GM12872 (cell line): ENCODE measurements around the gene VAMP5.
A peak's percentile ranks its signal among the peaks of the same experiment; 100 is the strongest.

ENCODE experiments used
- TF ChIP-seq, protein P1 (sequence below): IDR thresholded peaks from 3 replicates; pipeline ENCODE4 v1.5.1; 2011; ENCODE audit warnings: low read depth, mild to moderate bottlenecking, low read length, moderate library complexity; ENCODE audit not compliant: insufficient read depth

VAMP5 gene

DNA sequence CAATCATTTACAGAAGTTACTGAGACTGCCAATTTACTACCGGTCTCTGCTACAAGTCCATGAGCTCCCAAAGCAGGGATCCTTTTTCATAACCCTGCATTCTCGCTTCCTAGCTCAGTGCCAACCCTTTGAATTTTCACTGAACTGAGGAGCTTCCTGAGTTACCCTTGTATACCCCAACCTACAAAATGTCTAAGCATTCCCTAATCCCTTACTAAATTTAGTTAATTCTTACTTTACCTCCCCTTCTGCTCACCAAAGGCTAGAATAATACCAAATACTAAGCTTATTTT is 35.7 kb upstream of the VAMP5 start:
- TF ChIP-seq, protein P1, sequence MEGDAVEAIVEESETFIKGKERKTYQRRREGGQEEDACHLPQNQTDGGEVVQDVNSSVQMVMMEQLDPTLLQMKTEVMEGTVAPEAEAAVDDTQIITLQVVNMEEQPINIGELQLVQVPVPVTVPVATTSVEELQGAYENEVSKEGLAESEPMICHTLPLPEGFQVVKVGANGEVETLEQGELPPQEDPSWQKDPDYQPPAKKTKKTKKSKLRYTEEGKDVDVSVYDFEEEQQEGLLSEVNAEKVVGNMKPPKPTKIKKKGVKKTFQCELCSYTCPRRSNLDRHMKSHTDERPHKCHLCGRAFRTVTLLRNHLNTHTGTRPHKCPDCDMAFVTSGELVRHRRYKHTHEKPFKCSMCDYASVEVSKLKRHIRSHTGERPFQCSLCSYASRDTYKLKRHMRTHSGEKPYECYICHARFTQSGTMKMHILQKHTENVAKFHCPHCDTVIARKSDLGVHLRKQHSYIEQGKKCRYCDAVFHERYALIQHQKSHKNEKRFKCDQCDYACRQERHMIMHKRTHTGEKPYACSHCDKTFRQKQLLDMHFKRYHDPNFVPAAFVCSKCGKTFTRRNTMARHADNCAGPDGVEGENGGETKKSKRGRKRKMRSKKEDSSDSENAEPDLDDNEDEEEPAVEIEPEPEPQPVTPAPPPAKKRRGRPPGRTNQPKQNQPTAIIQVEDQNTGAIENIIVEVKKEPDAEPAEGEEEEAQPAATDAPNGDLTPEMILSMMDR = no peak

DNA sequence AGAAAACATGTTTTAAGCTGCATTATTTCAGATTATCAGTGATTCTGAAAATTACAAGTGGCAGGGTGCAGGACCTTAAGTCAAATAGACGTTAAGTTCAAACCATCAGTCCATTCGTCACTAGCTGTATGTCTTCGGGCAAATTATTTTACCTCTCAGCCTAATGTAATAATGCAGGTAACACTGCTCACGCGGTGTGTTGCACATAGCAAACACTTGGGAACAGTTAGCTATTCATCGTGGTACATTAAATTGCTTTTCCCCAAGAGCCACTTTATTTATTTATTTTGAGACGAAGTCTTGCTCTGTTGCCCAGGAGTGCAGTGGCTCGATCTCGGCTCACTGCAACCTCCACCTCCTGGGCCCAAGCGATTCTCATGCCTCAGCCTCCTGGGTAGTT is 35.1 kb upstream of the VAMP5 start:
- TF ChIP-seq, protein P1 = no peak

- TF ChIP-seq, protein P1 = no peak
Observed at GRCh38 chr2:85549826-85550225, 34.4 kb upstream of the VAMP5 start.

DNA sequence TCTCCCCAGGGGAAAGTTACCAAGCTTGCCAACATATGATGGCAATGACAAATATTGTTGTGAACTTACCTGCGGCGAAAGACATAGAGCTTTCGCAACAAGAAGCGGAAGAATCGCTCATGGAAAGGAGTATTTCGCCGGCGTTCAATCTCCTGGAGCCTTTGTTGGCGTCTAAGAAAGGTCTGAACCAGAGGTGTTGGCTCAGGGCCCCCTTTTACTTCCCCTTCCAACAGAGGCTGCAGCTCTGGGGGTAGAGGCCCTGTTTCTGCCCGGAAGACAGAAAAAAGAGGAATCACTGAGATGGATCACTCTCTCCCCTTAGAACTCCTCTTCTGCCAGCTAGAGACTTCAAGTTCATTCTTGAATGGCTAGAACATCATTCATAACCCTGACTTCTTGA is 33.7 kb upstream of the VAMP5 start:
- TF ChIP-seq, protein P1 = no peak

DNA sequence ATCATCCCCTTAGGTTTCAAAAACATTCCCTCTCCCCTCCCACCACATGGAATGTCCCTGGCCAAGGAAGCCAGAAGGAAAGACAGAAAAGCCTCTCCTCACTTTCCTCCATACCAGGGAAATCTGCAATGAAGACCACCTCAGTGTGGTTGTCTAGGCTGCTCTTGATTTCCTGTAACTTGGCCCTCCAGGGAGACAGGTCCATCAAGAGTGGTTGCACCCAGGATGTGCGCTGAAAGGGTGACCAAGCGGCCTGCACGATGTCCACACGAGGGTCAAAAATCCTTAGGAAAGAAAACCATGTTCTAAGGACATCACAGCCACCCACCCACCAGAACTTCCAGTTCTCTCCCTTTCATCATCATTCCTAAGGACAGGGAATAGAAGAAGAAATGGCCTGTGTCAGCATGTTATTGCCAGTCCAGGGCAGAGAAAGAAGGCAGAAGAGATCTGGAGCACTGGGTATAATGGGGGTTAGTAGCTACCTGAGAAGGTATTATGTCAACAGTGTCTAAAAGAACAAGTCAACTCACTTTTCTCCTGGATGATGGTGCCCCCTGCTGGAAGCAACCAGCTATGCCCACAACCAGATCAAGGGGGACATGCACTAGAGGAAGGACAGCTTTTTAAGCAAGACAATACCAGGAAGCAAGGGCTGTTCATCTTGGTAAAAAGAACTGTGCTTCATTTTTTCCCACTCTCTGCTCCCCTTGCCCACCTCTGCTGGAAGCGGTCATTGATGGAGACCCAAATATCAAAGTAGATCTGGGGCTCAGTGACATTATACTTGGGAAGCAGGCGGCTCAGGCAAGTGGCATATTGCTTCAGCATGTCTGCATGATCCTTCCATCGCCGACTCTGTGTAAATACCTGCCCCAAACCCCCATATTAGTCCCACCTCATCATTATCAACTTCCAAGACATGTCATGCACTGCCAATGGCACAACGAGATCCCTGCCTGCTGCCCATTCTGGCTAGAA is 32.2 kb upstream of the VAMP5 start:
- TF ChIP-seq, protein P1 = peak; percentile 90

GRCh38 chr2:85553184-85553583 is 31.0 kb upstream of the VAMP5 start:
- TF ChIP-seq, protein P1 = no peak

- TF ChIP-seq, protein P1 = no peak
Observed at GRCh38 chr2:85554980-85555612, 29.1 kb upstream of the VAMP5 start.
